ENCODE data around the gene APPBP2. TPM values are rescaled to one million over a fixed set of nuclear protein-coding genes. Genes with fewer than 3 reads are reported as not detected.
A peak's percentile ranks its signal among the peaks of the same experiment; 100 is the strongest.
"Not testable (repeated sequence)": the region's sequence is repeated elsewhere in the genome, so short reads cannot be mapped to it uniquely, and the experiment has no call there.

Gene APPBP2
- total and polyA plus RNA-seq, 3 experiments from 2014 or later = 21.0 to 29.5 (median 27.7) TPM

DNA sequence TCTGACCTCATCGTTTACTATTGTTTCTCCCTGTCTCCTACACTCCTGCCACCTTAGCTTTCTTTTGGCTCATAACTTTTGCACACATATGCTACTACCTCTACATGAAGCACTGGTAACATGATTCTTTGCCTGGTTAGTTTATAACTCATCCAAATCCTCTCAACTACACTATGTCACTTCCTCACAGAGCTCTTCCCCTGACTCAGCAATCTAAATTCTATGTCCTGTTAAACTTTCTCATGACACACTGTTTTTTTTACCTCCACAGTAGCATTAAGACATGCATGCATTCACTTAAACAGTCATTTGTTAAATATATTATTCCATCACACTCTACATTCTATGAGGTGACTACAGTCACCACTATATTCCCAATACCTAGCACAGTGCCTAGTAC is 19.7 kb downstream of the APPBP2 start:
- no peak overlapping the region for H3K27ac ChIP-seq (ENCODE audit: low read depth, low read length)
- H3K4me3 ChIP-seq (ENCODE audit: low read length) = no peak overlapping the region
- H3K27me3 ChIP-seq (ENCODE audit: insufficient read depth, low read length, poor library complexity, severe bottlenecking) = no peaks in the 10 kb centered on the region
- Mint-ChIP-seq H3K4me1 (peaks cover 33 to 57% (median 50%) of the 10 kb centered on the region in 3 donors), H3K27ac (peak overlapping the region in 4 of 8 donors; percentile 28 to 58 (median 43)), H3K9me3 (no peaks in the 10 kb centered on the region), H3K27me3 (no peaks in the 10 kb centered on the region), H3K4me3 (peak overlapping the region in 2 of 7 donors; percentile 11 to 17), H3K36me3 (peaks cover 0 to 28% (median 6%) of the 10 kb centered on the region in 3 donors)
- no peaks in the 10 kb centered on the region for H3K4me1 ChIP-seq (ENCODE audit: insufficient read depth, low read length)
- no peaks in the 10 kb centered on the region for H3K9me3 ChIP-seq (ENCODE audit: low read length)
- CTCF ChIA-PET = interaction anchor here (1.7 kb wide), 1 partner anchor 11 kb away, joined by 3 read pairs; no protein-coding TSS in a partner anchor
- no peaks in the 10 kb centered on the region for H3K36me3 ChIP-seq (ENCODE audit: insufficient read depth, low read length)
- DNase-seq = no peak
- POLR2A ChIA-PET = interaction anchor here (0.6 kb wide), 1 partner anchor 733 kb away, joined by 4 read pairs; no protein-coding TSS in a partner anchor

GRCh38 chr17:60502145-60502544 is 23.9 kb downstream of the APPBP2 start:
- H3K9me3 Mint-ChIP-seq = no peaks in the 10 kb centered on the region
- H3K36me3 Mint-ChIP-seq = peaks cover 7 to 42% (median 9%) of the 10 kb centered on the region in 3 donors
- H3K27me3 ChIP-seq (ENCODE audit: insufficient read depth, low read length, poor library complexity, severe bottlenecking) = no peaks in the 10 kb centered on the region
- CTCF ChIA-PET = no interaction called here
- POLR2A ChIA-PET = no interaction called here
- H3K9me3 ChIP-seq (ENCODE audit: low read length) = no peaks in the 10 kb centered on the region
- peaks cover 8% of the 10 kb centered on the region for H3K36me3 ChIP-seq (ENCODE audit: insufficient read depth, low read length)
- no peaks in the 10 kb centered on the region for H3K27me3 Mint-ChIP-seq
- no peak overlapping the region for H3K27ac Mint-ChIP-seq
- DNase-seq = no peak
- no peaks in the 10 kb centered on the region for H3K4me1 ChIP-seq (ENCODE audit: insufficient read depth, low read length)
- H3K4me3 Mint-ChIP-seq = no peak overlapping the region
- no peak overlapping the region for H3K27ac ChIP-seq (ENCODE audit: low read depth, low read length)
- H3K4me3 ChIP-seq (ENCODE audit: low read length) = no peak overlapping the region
- peaks cover 20 to 40% (median 32%) of the 10 kb centered on the region in 3 donors for H3K4me1 Mint-ChIP-seq

GRCh38 chr17:60501589-60501988 is 24.5 kb downstream of the APPBP2 start:
- Mint-ChIP-seq H3K27ac (no peak overlapping the region), H3K9me3 (no peaks in the 10 kb centered on the region), H3K4me3 (no peak overlapping the region), H3K27me3 (peaks cover 0 to 1% of the 10 kb centered on the region in 2 donors), H3K4me1 (peaks cover 23 to 40% (median 35%) of the 10 kb centered on the region in 3 donors), H3K36me3 (peaks cover 7 to 47% (median 12%) of the 10 kb centered on the region in 3 donors)
- no peak for DNase-seq
- ChIA-PET POLR2A (no interaction called here), CTCF (no interaction called here)
- Histone ChIP-seq H3K27ac (ENCODE audit: low read depth, low read length) (no peak overlapping the region), H3K4me3 (ENCODE audit: low read length) (no peak overlapping the region), H3K27me3 (ENCODE audit: insufficient read depth, low read length, poor library complexity, severe bottlenecking) (no peaks in the 10 kb centered on the region), H3K4me1 (ENCODE audit: insufficient read depth, low read length) (no peaks in the 10 kb centered on the region), H3K9me3 (ENCODE audit: low read length) (no peaks in the 10 kb centered on the region), H3K36me3 (ENCODE audit: insufficient read depth, low read length) (peaks cover 8% of the 10 kb centered on the region)

DNA sequence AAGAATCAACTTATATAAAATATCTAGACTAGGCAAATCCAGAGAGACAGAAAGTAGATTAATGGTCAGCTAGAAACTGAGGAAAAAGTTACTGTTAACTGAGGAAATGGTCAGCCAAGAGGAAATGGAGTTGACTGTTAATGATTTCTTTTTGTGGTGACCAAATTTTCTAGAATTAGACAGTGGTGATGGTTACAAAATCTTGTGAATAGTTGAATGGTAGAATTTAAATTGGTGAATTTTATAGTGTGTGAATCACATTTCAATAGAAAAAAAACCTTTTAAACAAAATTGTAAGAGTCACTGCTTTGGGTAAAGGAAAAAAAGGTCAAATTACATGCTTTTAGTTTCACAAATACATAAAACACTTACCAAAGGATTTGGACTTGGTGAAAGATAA is 30.0 kb downstream of the APPBP2 start:
- Mint-ChIP-seq H3K4me1 (peaks cover 8 to 13% (median 11%) of the 10 kb centered on the region in 3 donors), H3K36me3 (peaks cover 25 to 77% (median 29%) of the 10 kb centered on the region in 3 donors), H3K4me3 (no peak overlapping the region), H3K27me3 (peaks cover 0 to 1% of the 10 kb centered on the region in 2 donors), H3K9me3 (peaks cover 1 to 9% (median 3%) of the 10 kb centered on the region in 5 donors), H3K27ac (peak overlapping the region in 1 of 8 donors; percentile 78)
- Histone ChIP-seq H3K36me3 (ENCODE audit: insufficient read depth, low read length) (peaks cover 30% of the 10 kb centered on the region), H3K9me3 (ENCODE audit: low read length) (no peaks in the 10 kb centered on the region), H3K27me3 (ENCODE audit: insufficient read depth, low read length, poor library complexity, severe bottlenecking) (no peaks in the 10 kb centered on the region), H3K4me1 (ENCODE audit: insufficient read depth, low read length) (no peaks in the 10 kb centered on the region), H3K27ac (ENCODE audit: low read depth, low read length) (no peak overlapping the region), H3K4me3 (ENCODE audit: low read length) (no peak overlapping the region)
- CTCF ChIA-PET = no interaction called here
- POLR2A ChIA-PET = no interaction called here
- no peak for DNase-seq

- Histone ChIP-seq H3K27me3 (ENCODE audit: insufficient read depth, low read length, poor library complexity, severe bottlenecking) (no peaks in the 10 kb centered on the region), H3K27ac (ENCODE audit: low read depth, low read length) (no peak overlapping the region), H3K4me3 (ENCODE audit: low read length) (no peak overlapping the region), H3K9me3 (ENCODE audit: low read length) (no peaks in the 10 kb centered on the region), H3K4me1 (ENCODE audit: insufficient read depth, low read length) (no peaks in the 10 kb centered on the region), H3K36me3 (ENCODE audit: insufficient read depth, low read length) (peaks cover 30% of the 10 kb centered on the region)
- CTCF ChIA-PET = no interaction called here
- Mint-ChIP-seq H3K36me3 (peaks cover 31 to 82% (median 35%) of the 10 kb centered on the region in 3 donors), H3K27ac (peak overlapping the region in 1 of 8 donors; percentile 38), H3K27me3 (peaks cover 0 to 1% of the 10 kb centered on the region in 2 donors), H3K9me3 (peaks cover 5 to 9% (median 7%) of the 10 kb centered on the region in 5 donors), H3K4me3 (no peak overlapping the region), H3K4me1 (peaks cover 9 to 11% (median 10%) of the 10 kb centered on the region in 3 donors)
- POLR2A ChIA-PET = no interaction called here
- DNase-seq = no peak
These were observed 30.8 kb downstream of the APPBP2 start for GRCh38 chr17:60495260-60495659.

- peaks cover 4 to 7% (median 6%) of the 10 kb centered on the region in 3 donors for H3K4me1 Mint-ChIP-seq
- Histone ChIP-seq H3K27ac (ENCODE audit: low read depth, low read length) (no peak overlapping the region), H3K4me1 (ENCODE audit: insufficient read depth, low read length) (no peaks in the 10 kb centered on the region), H3K9me3 (ENCODE audit: low read length) (no peaks in the 10 kb centered on the region), H3K36me3 (ENCODE audit: insufficient read depth, low read length) (peaks cover 26% of the 10 kb centered on the region), H3K27me3 (ENCODE audit: insufficient read depth, low read length, poor library complexity, severe bottlenecking) (no peaks in the 10 kb centered on the region), H3K4me3 (ENCODE audit: low read length) (no peak overlapping the region)
- H3K27me3 Mint-ChIP-seq = peaks cover 0 to 1% of the 10 kb centered on the region in 2 donors
- no peak overlapping the region for H3K4me3 Mint-ChIP-seq
- H3K9me3 Mint-ChIP-seq = peaks cover 5 to 9% (median 7%) of the 10 kb centered on the region in 5 donors
- no peak overlapping the region for H3K27ac Mint-ChIP-seq
- peaks cover 28 to 80% (median 28%) of the 10 kb centered on the region in 3 donors for H3K36me3 Mint-ChIP-seq
- CTCF ChIA-PET = interaction anchor here (0.6 kb wide), 1 partner anchor 50 kb away, joined by 6 read pairs; no protein-coding TSS in a partner anchor
- POLR2A ChIA-PET = no interaction called here
- no peak for DNase-seq
These were observed 32.2 kb downstream of the APPBP2 start for GRCh38 chr17:60493847-60494321.

DNA sequence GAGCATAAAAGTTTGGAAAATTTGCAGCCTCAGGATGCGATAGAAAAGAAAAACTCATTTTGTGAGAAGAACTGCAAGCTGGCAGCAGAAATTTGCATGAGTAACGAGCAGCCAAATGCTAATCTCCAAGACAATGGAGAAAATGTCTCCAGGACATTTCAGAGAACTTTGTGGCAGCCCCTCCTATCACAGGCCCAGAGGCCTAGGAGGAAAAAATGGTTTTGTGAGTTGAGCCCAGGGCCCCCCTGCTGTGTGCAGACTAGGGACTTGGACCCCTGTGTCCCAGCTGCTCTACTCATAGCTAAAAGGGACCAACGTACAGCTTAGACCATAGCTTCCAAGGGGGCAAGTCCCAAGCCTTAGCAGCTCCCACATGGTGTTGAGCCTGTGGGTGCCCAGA is 34.3 kb downstream of the APPBP2 start:
- ChIA-PET CTCF (no interaction called here), POLR2A (no interaction called here)
- no peak overlapping the region for H3K4me3 Mint-ChIP-seq
- Histone ChIP-seq H3K36me3 (ENCODE audit: insufficient read depth, low read length) (peaks cover 22% of the 10 kb centered on the region), H3K27me3 (ENCODE audit: insufficient read depth, low read length, poor library complexity, severe bottlenecking) (no peaks in the 10 kb centered on the region), H3K4me1 (ENCODE audit: insufficient read depth, low read length) (no peaks in the 10 kb centered on the region), H3K4me3 (ENCODE audit: low read length) (no peak overlapping the region), H3K27ac (ENCODE audit: low read depth, low read length) (no peak overlapping the region), H3K9me3 (ENCODE audit: low read length) (no peaks in the 10 kb centered on the region)
- peaks cover 0 to 5% (median 4%) of the 10 kb centered on the region in 3 donors for H3K4me1 Mint-ChIP-seq
- peaks cover 5 to 13% (median 7%) of the 10 kb centered on the region in 5 donors for H3K9me3 Mint-ChIP-seq
- H3K27me3 Mint-ChIP-seq = no peaks in the 10 kb centered on the region
- DNase-seq = no peak
- H3K36me3 Mint-ChIP-seq = peaks cover 30 to 77% (median 39%) of the 10 kb centered on the region in 3 donors
- H3K27ac Mint-ChIP-seq = no peak overlapping the region

- H3K27ac ChIP-seq (ENCODE audit: low read depth, low read length); H3K4me3 Mint-ChIP-seq; DNase-seq; H3K9me3 ChIP-seq (ENCODE audit: low read length); H3K4me1 ChIP-seq (ENCODE audit: insufficient read depth, low read length); H3K4me1 Mint-ChIP-seq; H3K4me3 ChIP-seq (ENCODE audit: low read length); H3K27ac Mint-ChIP-seq; H3K27me3 ChIP-seq (ENCODE audit: insufficient read depth, low read length, poor library complexity, severe bottlenecking); POLR2A ChIA-PET; H3K27me3 Mint-ChIP-seq: not testable (repeated sequence)
- CTCF ChIA-PET = interaction anchor here (0.6 to 1.5 kb wide), 2 partner anchors 10 to 28 kb away, joined by 3 to 4 read pairs; no protein-coding TSS in a partner anchor
- peaks cover 22% of the 10 kb centered on the region for H3K36me3 ChIP-seq (ENCODE audit: insufficient read depth, low read length)
- Mint-ChIP-seq H3K9me3 (peaks cover 5 to 13% (median 7%) of the 10 kb centered on the region in 5 donors), H3K36me3 (peaks cover 31 to 69% (median 39%) of the 10 kb centered on the region in 3 donors)
These were observed 35.4 kb downstream of the APPBP2 start for GRCh38 chr17:60490594-60490993.
